ENCODE data around the gene MN1. TPM values are rescaled to one million over a fixed set of nuclear protein-coding genes. Genes with fewer than 3 reads are reported as not detected.

MN1 gene
- total RNA-seq, 1 experiment from 2014 or later = 4.5 TPM

GRCh38 chr22:27699383-27700019 lies 102.1 kb downstream of the MN1 start:
- Histone ChIP-seq H3K27ac (no peak overlapping the region), H3K27me3 (replicated peaks) (no peaks in the 10 kb centered on the region), H3K9me3 (replicated peaks) (peaks cover 9% of the 10 kb centered on the region; the same call in 1 of the 2 replicates), H3K36me3 (no peaks in the 10 kb centered on the region), H3K4me1 (replicated peaks) (no peaks in the 10 kb centered on the region), H3K4me3 (no peak overlapping the region)
- no peak for DNase-seq (ENCODE audit: low read depth in 1 of 2, low spot score in 2 of 2)

- no peak for DNase-seq (ENCODE audit: low read depth in 1 of 2, low spot score in 2 of 2)
- H3K27me3 ChIP-seq (replicated peaks) = no peaks in the 10 kb centered on the region
- H3K36me3 ChIP-seq = no peaks in the 10 kb centered on the region
- H3K27ac ChIP-seq = no peak overlapping the region
- no peaks in the 10 kb centered on the region for H3K4me1 ChIP-seq (replicated peaks)
- H3K4me3 ChIP-seq = no peak overlapping the region
- H3K9me3 ChIP-seq (replicated peaks) = peaks cover 9% of the 10 kb centered on the region; the same call in 1 of the 2 replicates
These were observed 102.7 kb downstream of the MN1 start for GRCh38 chr22:27698813-27699212.

Other genes with a start within 250 kb of the MN1 start
- gene PITPNB, start 117.5 kb upstream of the MN1 start, total RNA-seq (2014; rRNA removed; shearing (Covaris generic)) = 24.0 and 28.3 TPM in 2 replicates

Measured in SJSA1 (cell line).